HG02798 (cell line): ENCODE measurements around the gene ELFN2.

Experiments
- ATAC-seq: cut with Tn5 transposase; IDR thresholded peaks from one replicate; pipeline ENCODE4 v1.9.1; 2021; ENCODE audit warnings: mild to moderate bottlenecking; ENCODE audit not compliant: unreplicated experiment, poor library complexity

ELFN2 gene

GRCh38 chr22:37428649-37429586 lies 1.6 kb upstream of the ELFN2 start:
- ATAC-seq: no peak

DNA sequence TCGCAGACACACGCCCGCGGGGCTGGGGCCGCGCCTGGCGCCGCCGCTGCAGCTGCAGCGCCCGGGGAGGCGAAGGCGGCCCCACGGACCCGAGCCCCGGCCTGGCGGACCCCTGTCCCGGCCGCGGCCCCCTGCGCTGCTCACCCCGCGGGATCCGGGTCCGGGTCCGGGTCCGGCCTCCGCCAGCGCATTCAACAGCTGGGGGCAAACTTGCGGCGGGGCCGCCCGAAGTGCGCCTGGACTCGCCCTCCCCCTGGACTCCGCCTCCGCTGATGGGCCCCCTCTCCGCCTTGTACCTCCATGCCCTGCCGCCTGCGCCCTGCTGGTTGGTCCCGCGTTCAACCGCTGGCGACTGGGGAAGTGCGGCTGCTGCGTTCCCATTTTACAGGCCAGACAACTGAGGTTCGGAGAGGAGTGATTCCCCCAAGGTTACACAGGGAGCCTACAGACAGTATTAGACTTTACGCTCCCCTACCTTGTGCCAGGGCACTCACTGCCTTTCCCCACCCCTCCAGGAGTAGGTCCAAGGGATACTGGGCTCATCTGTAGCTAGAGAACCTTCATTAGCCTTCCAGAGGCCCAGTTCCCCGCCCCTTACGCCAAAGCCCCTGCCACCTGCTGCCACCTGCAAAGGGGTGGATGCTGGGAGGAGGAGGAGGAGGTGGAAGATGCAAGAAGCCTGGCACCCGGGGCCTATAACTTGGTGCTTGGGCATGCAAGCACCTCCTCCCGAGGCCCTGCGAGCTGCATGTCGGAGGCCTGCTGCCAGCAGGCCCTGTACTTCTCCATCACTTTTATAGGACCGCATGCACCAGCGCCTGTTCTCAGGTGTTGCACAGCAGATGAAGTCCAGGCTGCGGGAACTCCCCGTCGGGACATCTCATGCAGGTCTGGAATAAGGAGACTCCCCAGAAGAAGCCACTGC lies 694 bp upstream of the ELFN2 start:
- ATAC-seq: no peak

- ATAC-seq: no peak
These were observed 559 bp downstream of the ELFN2 start for GRCh38 chr22:37426706-37427134.

DNA sequence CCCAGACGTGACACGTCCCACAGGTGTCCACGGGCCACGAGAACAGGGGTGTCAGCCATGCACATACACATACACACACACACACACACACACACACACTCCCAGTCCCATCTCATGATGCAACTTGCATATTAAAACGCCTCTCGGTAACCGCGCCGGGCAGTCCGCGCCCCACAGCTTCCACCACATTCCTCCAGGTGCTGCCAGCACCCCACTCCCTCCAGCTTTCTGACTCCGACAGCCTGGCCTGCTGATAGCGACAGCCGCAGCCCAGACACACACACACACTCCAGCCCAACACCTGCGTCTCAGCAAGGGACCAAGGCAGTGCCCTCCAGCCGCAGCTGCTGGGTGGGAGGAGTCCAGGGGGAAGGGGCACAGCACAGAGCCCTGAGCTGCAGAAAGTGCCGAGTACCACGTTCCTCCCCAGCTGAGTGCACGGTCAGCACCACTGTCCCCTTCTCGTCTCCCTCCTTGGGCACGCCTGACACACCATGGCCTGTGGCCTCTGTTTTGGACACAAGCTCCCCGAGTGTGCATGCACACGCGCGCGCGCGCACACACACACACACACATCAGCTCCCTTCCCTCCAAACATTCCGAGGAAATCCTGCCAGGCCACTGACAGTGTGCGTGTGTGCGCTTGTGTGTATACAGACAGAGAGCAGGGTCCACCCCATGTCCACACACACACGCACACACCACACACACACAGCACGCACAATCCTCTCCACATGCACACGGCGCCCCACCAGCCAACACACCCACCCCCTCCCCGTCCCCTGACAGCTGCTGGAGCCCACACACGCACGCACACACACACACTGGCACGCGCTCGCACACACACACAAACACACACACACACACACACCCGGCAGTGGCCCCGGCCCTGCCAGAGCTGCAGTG lies 1.2 kb downstream of the ELFN2 start:
- ATAC-seq: no peak

GRCh38 chr22:37425369-37425768 lies 1.9 kb downstream of the ELFN2 start:
- no peak for ATAC-seq

GRCh38 chr22:37423283-37423682 lies 4.0 kb downstream of the ELFN2 start:
- ATAC-seq: no peak

GRCh38 chr22:37421468-37421877 lies 5.8 kb downstream of the ELFN2 start:
- no peak for ATAC-seq

DNA sequence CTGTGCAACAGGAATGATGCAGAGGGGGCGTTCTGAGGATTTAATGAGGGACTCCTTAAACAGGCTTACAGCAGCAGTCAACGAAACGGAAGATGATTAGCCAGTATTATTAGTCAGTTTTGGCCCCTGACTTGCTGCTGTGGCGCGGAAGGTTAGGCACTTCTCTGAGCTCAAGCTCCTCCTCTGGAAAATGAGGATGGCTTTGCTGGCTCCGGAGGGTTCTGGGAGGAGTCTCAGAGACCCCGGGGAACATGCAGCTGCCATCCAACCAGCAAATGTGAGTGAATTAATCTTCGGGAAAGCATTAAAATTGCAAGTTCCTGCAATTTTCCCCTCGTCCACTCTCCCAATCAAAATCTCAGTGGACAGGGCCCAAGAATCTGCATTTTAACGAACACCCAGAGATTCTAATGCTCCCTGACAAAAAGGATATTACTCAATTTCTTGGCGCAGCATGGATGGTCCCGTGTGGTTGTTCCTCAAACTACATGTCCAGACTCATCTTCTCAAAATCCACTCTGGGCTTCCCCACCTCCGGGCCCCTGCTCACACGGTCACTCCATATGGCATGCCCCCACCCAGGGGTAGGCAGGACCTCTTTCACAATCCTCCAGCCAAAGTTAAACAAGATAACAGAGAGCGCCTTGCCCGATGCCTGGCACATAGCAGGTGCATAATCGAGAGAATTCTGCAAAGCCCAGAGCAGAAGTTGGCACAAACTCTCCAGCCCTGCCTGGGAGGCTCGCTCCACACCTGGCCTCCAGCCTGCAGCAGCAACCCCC lies 6.4 kb downstream of the ELFN2 start:
- no peak for ATAC-seq

DNA sequence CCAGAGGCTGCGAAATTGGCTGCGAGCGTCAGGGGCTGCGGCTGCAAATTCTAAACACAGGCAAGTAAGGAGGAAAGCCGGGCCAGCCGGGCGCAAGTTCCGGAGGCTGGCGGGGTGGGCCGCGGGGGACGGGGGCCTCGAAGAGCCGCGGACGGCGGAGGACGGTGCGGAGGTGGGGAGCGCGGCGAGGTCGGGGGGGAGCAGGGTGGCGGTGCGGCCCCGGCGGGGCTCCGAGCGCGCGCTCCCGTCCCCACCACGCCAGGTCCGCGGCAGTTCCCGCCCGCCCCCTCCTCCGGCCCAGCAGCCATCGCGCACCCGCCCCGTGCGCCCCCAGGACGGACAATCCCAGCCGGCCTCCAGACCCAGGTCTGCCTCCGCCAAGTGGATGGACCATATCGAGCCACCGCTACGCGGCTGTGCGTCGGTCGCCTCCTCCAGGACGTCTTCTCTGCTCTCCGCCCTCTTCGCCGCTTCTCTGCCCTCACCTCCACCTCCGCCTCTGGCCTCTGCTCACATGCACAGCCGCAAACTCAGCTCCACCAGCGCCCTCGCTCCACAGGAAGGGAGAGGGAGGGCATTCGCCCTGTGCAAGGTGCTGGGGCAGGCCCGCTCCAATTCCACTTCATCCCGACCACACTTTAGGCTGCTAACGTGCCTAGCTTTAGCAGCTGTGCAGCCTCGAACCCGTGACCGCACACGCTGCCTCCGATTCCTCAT lies 7.2 kb downstream of the ELFN2 start:
- no peak for ATAC-seq

GRCh38 chr22:37419370-37419968 lies 7.8 kb downstream of the ELFN2 start:
- no peak for ATAC-seq

GRCh38 chr22:37418627-37419369 lies 8.5 kb downstream of the ELFN2 start:
- no peak for ATAC-seq

- no peak for ATAC-seq
These were observed 9.5 kb downstream of the ELFN2 start for GRCh38 chr22:37417677-37418348.

GRCh38 chr22:37417264-37417663 lies 10.0 kb downstream of the ELFN2 start:
- ATAC-seq: no peak

DNA sequence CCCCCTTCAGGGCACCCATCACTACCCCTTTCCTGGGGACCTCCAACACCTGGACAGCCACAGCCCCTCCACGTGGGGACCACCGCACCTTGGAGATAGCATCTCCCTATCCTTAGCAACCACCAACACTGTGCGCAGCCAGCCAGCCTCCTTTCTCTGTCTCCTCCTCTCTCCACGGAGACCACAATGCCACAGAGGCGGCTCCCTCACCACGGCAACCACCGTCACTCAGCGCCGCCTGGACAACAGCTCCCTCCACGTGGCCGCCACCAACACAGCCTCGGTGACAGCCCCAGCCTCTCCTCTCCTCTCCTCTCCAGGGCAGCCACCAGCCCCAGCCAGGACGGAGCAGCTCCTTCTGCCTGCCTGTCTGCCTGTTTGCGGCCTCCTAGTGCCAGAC lies 10.5 kb downstream of the ELFN2 start:
- ATAC-seq: no peak

- no peak for ATAC-seq
These were observed 10.9 kb downstream of the ELFN2 start for GRCh38 chr22:37416389-37416788.

GRCh38 chr22:37415210-37415609 lies 12.1 kb downstream of the ELFN2 start:
- ATAC-seq: no peak

DNA sequence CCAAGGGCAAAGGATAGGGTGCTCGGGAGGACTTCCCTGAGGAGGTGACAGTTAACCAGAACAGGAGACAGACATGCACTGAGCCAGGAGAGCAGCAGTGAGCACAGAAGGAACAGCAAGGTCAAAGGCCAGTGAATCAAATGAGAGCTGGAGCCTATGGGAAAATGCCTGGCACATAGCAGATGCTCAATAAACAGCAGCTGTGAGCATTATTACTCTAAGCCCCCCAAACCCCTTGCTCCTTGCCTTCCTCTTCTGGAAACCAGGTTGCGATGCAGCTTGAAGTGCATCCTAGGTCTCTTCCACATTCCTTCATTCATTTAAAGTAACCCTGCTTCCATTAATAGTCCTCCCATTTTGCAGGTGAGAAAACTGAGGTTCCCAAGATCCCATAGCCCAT lies 13.0 kb downstream of the ELFN2 start:
- no peak for ATAC-seq
